ENCODE data around the gene PTPN18.

PTPN18 gene

DNA sequence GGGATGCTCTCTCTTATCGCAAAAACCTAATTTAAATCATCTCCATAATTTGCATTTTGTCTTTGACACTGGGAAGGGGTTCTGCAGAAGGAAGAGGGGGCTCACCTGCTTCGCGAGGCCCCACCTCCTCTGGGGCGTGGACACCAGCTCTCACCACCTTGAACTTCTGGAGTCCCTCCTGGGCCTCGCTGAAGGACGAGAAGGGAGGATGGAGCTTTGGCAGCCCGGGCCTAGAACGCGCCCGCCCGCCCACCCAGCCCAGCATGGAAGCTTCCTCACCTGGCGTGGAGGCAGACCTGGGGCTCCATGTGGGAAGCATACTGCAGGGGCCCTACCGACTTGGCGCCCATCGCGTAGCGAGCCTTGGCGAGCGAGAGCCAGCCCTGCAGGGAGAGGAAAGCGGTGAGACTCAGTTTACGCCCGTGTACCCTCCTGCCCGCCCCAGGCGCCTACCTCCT lies 14.3 kb upstream of the PTPN18 start:
- DNase-seq: no peak

GRCh38 chr2:130342020-130342532 lies 13.8 kb upstream of the PTPN18 start:
- DNase-seq: peak; percentile 71 to 76

- DNase-seq: peak; percentile 90 to 98
Observed at GRCh38 chr2:130342533-130343275, 13.2 kb upstream of the PTPN18 start, which contains the start of gene IMP4. IMP4 (plus strand) TSS chr2:130342897; CDS start chr2:130342933, 36 bp downstream.

GRCh38 chr2:130344578-130344977 lies 11.3 kb upstream of the PTPN18 start:
- DNase-seq: no peak

DNA sequence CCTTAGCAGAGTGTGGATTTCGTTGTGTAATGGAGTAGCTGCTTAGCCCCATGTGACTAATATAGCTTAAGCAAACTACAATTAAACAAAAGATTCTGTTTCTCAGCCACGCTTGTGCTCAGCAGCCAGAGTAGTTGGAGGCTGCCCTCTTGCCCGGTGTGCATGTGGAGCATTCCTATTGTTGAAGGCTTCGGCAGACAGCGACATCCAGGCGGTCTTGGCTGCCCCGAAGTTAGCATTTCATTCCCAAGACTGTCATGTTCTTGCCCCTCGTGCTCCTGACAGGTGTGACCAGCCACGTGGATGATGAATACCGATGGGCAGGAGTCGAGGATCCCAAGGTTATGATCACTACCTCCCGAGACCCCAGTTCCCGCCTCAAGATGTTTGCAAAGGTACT lies 10.8 kb upstream of the PTPN18 start:
- DNase-seq: no peak

DNA sequence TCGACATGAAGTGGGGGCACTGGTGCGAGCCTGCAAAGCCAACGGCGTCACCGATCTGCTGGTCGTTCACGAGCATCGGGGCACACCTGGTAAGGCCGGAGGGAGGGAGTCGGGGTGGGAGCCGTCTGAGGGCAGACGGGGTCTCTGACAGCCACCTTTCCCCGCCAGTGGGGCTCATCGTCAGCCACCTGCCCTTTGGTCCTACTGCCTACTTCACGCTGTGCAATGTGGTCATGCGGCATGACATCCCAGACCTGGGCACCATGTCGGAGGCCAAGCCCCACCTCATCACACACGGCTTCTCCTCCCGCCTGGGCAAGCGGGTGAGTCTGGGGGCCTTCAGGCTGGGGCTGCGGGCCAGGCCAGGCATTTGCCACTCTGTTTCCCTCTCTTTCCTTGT lies 10.2 kb upstream of the PTPN18 start:
- DNase-seq: no peak

- DNase-seq: no peak
Observed at GRCh38 chr2:130346041-130346740, 9.7 kb upstream of the PTPN18 start.

GRCh38 chr2:130346741-130347066 lies 9.2 kb upstream of the PTPN18 start:
- no peak for DNase-seq

DNA sequence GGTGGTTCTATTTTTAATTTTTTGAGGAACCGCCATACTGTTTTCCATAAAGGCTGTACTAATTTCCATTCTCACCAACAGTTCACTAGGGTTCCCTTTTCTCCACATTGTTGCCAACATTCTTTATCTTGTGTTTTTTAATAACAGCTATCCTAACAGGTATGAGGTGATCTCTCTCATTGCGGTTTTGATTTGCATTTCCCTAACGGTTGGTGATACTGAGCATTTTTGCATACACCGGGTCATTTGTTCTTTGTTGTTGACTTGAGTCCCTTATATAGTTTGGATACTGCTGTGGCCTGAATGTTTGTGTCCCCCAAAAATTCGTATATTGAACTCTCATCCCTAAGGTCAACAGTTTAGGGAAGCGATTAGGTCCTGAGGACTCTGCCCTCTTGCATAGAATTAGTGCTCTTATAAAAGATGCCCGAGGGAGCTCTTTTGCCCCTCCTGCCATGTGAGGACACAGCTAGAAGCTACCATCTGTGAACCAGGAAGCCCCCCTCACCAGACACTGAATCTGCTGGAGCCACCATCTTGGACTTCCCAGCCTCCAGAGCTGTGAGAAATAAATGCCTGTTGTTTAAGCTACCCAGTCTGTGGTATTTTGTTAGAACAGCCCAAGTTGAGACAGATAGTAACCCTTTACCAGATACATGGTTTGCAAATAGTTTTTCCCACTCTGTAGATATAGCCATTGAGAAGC lies 8.5 kb upstream of the PTPN18 start:
- no peak for DNase-seq

DNA sequence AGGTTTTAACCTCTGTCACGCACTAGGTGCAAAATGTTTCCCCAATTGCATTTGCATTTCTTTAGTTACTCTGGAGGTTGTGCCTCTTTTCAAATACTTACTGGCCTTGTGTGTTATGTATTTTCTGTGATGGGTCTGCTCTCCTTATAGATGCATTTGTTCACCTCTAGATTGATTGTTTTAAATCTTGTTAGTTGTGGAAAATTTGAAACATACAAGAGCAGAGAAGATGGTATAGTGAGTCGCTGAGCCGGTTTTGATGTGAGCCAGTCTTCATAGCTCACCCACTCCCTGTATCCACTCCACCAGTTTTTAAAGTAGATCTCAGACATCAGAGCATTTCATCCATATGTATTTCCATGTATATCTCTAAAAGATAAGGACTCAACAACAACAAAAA lies 6.7 kb upstream of the PTPN18 start:
- no peak for DNase-seq

GRCh38 chr2:130351711-130352110 lies 4.1 kb upstream of the PTPN18 start:
- no peak for DNase-seq

DNA sequence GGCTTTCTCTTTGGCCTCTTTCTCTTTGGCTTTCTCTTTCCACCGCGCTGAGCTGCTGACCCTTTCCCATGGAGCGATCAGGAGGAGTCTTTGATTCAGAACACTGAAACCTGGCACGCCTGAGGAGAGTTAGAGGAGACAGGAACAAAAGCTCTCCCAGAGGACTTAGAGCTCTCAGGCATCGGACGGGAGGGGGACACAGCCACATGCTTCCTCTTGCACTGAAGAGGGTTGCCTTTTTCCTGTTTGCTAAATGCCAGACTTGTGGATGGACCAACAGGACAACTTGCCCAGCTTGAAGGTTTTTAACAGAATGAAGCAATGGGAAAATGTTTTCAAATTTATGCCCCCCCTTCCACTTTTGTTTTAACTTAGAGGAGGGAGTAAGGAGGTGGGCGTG lies 3.6 kb upstream of the PTPN18 start:
- DNase-seq: no peak

GRCh38 chr2:130353291-130354138 lies 2.3 kb upstream of the PTPN18 start:
- no peak for DNase-seq

DNA sequence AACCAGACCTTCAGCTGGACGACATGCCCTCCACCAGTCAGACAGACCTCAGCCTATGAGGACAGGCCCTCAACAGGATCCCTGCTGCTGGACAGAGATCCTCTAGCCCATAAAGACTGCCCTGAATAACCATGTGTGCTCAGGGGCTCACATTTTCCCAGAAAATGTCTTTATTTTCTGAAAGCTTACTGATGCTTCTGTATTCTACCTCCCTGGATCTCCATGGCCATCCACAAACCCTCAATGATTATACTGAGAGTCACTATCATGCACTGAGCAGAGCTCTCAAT lies 1.8 kb upstream of the PTPN18 start:
- DNase-seq: no peak

GRCh38 chr2:130355172-130355577 lies 681 bp upstream of the PTPN18 start:
- no peak for DNase-seq

DNA sequence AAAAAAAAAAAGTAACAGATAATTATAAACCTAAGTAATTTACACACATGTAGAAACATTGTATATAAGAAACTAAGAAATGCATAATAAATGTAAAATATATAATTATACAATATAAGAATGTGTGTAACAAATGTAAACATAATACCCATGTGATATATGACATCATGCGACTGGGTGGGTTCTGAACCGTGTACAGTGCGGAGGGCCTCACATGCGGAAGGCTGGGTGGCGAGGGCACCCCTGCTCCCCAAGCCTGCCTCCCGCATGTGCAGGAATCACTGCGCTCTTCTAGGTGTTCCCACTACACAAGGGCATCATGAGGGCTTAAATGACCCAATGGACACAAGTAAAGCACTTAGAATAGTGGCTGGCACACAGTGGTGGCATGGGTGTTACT lies 2.0 kb downstream of the PTPN18 start:
- no peak for DNase-seq

GRCh38 chr2:130358420-130359350 lies 2.8 kb downstream of the PTPN18 start:
- no peak for DNase-seq

DNA sequence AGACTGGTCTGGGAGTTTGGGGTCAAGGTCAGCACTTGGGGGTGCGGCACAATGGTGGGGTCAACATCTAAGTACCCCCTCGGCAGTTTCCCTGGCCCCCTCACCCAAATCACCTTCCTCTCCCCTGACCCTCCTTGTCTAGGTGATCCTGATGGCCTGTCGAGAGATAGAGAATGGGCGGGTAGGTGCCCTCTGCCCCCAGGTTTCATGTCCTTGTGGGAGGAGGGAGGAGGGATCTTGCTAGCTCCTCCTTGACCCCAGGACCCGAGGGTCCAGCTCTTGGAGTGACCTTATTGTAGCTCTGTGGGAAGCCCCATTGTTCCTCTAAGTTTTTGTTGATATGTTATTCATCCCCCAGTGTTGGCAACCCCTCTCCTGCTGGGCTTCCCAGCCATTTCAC lies 3.6 kb downstream of the PTPN18 start:
- DNase-seq: no peak

DNA sequence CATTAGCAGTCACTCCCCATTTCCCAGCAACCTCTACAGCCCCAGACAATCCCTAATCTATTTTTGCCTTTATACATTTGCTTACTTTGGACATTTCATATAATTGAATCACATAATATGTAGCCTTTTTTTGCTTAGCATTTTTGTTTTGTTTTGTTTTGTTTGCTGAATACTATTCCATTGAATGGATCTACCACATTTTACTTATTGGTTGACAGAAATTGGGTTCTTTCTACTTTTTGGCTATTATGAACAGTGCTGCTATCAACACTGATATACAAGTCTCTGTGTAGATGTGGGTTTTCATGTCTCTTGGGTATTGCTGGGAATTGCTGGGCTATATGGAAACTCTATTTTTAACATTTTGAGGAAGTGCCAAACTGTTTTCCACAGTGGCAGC lies 7.6 kb downstream of the PTPN18 start:
- no peak for DNase-seq

GRCh38 chr2:130365075-130365474 lies 9.2 kb downstream of the PTPN18 start:
- DNase-seq: no peak

DNA sequence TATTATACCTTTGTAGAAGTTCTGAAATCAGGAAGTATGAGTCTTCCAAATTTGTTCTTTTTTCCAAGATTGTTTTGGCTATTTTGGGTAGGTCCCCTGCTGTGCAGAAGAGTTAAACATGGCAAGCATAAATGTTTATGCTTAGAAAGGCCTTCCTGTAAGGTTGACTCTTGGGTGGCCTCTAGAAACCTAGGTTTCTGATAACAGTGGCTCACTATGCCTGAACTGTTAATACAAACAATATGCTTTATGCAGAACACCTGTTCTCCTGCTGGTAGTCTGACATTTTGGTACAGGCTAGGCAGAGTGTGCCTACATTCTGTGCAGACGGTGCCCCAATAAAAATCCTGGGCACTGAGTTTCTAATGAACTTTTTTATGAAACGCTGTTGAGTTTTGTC lies 10.1 kb downstream of the PTPN18 start:
- DNase-seq: no peak

DNA sequence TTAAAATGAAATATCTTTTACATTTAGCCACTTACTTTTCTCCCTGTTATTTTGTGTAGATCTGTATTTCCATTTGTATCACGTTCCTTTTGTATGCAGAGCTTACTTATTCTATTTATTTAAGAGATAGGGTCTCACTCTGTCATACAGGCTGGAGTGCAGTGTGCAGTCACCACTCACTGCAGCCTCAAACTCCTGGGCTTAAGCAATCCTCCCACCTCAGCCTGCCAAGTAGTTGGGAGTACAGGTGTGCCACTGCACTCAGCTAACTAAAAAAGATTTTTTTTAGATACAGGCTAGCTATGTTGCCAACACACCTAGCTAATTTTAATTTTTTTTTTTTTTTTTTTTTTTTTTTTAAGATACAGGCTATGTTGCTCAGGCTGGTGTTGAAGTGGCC lies 10.9 kb downstream of the PTPN18 start:
- DNase-seq: no peak

Data from cerebellar nuclear complex (tissue), 1 donor.